HTR-8/SVneo (cell line): ENCODE measurements around the gene PRKCA.
A peak's percentile ranks its signal among the peaks of the same experiment; 100 is the strongest.

Experiments used
- DNase-seq: peaks from one replicate; pipeline ENCODE4 v3.0.0; 2011; ENCODE audit warnings: low spot score, mixed read lengths; ENCODE audit not compliant: insufficient read length
- FAIRE-seq: peaks from 2 replicates; lab custom pipeline; 2011; peaks lifted over from hg19 to GRCh38; lab: Jason Lieb, UNC

PRKCA gene

DNA sequence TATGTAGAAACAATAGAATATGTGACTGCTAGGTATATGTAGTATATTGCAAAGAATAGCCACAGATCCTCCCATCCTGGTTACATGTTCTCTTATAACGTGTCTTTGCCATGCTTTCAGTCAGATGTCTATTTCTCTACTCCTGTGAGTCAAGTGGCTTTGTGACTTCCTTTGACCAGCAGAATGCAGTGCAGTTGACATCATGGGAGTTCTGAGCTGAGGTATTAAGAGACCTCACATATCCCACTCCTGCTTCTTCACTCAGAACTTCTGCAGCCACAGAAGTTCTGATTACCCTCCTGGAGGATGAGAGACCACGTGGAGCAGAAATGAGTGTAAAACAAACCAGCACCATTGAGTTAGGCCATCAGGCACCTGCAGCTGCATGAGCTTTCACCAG is 222.5 kb downstream of the PRKCA start:
- no peak for DNase-seq
- FAIRE-seq: no peak

DNA sequence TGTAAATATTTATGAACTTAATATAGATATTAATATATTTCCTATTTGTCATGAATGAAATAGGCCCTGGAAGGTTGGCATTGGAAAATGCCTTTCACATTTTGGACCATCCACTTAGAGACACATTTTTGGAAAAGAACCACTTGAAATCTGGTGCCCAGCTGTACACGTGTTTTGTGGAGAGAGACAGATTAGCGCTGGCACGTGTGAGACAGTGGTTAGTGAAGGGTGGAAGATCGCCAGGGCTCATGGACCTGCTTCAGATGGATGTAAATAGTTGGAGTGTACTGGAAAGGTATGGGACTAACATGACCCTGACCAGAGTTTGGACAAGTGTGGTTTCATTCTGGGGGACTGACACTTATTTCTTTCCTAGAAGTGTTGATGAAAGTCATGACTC is 222.9 kb downstream of the PRKCA start:
- DNase-seq (no peak), FAIRE-seq (no peak)

DNA sequence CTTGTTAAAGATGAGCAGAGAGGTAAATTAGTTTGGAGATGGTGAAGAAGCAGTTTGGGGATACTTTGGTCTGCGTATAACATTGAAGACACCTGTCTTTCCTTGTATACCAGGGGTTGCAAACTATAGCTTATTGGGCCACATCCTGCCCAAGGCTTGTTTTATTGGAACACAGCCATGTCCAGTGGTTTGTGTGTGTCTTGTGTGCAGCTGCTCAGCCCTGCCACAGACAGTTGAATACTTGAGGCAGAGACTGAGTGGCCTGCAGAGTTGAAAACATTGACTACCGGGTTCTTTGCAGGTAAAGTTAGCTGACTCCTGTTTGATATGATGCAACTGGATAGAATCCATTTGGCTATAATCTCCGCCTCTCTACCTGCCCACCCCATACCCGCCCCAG is 224.4 kb downstream of the PRKCA start:
- no peak for DNase-seq
- FAIRE-seq: no peak

DNA sequence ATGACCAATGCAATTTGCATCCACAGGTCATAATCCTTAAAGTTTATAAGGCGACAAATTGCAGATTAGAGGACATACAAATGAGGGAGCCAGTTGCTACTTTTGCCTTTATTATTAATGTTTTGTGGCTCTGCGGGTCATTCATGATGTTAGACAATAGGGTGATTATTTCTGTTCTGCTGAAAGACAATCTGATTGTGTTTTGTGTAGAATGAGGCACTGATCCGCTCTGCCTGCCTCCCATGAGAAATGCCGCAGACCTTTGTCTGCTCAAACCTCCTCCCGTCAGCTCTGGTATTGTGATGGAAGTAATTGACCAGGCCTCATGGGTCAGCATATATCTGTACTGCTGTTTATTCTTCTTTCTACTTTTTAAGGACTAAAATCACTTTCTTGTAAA is 224.9 kb downstream of the PRKCA start:
- DNase-seq (no peak), FAIRE-seq (no peak)

DNA sequence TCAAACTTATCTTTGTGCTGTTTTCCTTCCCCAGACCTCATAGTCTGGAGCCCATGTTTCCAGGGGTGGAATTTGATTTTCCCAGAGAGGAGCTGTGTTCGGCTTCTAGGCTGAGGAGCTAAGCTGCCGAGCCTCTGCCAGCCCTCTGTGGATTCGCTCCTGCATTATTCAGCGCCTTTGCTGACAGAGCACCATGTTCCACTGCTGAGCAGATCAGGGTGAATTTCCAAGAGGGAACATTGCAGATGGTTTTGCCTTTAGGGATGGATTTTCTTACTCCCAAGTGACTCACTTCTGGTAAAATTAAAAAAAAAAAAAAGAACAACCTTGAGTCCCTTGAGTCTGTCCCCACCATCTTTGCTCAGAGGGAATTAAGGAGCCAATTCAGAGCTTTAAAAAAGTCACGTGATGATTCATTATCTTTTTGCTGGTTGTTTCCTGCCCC is 229.5 kb downstream of the PRKCA start:
- DNase-seq: no peak
- FAIRE-seq: no peak

DNA sequence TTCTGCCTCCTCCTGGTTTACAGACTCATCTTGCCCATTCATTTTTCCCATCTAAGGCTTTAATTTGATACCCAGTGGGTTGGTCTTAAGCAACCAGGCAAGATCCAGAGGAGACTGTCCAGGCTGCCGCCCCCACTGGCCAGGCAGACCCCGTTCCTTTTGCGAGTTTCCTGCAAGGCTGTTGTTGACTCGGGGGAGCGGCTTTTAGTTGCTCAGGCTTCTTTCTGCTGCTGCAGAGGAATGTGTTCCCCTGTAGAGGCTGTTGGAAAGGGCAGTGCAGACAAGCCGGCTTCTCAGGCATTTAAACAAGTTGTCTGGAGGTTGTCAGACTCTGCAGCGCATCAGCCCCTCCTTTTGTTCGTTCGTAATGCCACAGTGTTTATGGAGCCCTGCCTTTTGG is 231.2 kb downstream of the PRKCA start:
- no peak for FAIRE-seq
- no peak for DNase-seq

DNA sequence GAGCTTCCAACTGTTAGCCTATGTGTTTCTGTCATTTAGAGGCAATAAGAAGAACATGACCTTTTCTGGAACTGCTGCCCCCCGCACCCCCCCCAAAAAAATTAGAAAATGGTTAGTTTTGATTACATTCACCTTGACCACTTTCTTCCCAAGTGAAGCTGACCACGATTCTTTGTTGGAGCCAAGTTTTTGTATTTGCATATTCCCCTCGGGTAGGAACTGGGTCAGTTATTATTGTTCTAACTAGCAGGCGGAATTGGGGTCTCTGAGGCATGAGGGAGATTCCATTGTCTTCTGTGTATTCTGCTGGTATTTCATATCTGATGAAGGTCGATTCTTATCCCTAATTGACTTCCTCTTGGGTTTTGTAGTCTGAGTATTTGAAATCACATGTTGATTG is 231.6 kb downstream of the PRKCA start:
- no peak for DNase-seq

DNA sequence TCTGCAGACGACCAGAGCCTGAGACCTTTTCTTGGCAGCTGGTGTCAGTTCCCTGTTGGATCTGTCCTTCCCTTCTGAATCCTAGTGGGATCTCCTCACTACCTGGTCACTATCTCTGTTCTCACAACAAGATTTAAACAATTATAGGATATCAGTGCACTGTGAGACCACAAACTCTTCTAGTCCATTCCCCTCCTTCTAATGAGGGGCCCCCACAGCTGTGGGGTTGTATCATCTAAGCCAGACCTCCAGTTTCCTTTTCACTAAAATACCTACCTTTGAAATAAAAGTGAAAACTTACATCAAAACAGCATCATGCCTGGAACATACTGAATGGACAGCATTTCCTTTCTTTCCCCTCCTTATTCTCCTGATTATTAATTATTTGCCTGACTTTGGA is 233.2 kb downstream of the PRKCA start:
- FAIRE-seq: no peak
- no peak for DNase-seq

More for the DNA sequence above, 231.6 kb downstream of the PRKCA start:
- no peak for FAIRE-seq

DNA sequence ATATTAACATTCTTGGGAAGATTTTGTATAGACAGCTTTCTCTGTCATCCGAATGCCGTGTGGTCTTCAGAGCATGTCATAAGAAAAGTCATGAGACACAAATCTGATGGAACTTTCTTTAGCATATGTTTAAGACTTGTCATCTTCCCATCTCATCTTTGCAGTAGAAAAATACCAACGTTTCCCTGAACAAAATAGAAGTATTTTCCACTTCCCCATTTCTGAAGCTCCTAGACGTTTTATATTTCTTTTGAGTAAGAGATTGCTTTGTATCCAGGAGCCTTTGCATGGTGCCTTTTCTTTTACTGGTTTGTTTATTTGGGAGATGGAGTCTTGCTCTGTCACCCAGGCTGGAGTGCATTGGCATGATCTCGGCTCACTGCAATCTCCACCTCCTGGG is 235.1 kb downstream of the PRKCA start:
- FAIRE-seq: no peak

DNA sequence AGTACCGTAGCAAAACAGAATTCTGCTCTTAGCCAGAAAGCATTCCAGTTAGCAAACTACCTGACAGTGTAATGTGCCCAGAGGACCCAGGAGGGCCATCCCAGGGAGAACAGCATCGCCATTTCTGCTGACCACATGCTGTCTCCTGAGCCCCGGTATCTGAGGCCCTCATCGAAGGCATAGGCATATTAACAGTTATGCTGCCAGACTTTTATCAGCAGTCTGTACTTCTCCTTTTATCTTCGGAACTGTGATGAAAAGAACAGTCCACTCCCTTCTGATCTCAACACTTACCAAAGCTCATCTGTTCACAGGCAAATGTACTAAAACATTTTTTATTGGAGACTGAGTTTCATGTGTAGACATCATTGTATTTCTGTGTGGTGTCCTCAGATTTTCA is 236.4 kb downstream of the PRKCA start:
- FAIRE-seq: no peak
- DNase-seq: no peak

More for the DNA sequence above, 235.1 kb downstream of the PRKCA start:
- no peak for DNase-seq

DNA sequence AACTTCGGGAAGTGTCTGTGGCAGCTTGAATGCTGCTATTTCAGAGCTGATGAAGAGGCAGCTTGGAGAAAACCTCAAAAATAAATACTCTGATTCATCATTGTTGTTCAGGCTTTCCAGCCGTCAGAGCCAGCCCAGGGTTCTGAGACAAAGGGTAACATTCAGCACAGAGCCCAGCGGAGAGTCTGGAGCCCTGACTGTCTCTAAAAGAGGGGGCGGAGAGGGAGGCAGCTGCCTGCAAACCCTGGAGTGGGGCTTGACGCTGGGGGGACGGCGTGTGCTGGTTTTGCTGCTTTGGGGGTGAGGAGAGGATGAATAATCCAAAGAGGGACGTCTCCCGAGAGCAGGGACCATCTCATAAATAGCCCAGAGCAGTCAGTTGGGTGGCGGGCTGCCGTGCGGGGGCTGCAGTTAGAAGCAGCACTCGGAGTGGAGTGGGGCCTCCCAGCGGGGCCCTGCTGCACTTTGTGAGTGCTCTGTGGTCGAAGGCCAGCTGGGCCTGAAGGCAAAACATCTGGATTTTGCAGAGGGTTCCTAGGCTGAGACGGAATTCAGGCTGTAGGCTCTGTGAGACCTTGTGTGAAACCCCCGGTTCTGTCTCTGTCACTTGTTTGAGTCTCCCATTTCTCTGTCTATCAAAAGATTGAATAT is 237.8 kb downstream of the PRKCA start:
- FAIRE-seq (peak; percentile 81), DNase-seq (no peak)

DNA sequence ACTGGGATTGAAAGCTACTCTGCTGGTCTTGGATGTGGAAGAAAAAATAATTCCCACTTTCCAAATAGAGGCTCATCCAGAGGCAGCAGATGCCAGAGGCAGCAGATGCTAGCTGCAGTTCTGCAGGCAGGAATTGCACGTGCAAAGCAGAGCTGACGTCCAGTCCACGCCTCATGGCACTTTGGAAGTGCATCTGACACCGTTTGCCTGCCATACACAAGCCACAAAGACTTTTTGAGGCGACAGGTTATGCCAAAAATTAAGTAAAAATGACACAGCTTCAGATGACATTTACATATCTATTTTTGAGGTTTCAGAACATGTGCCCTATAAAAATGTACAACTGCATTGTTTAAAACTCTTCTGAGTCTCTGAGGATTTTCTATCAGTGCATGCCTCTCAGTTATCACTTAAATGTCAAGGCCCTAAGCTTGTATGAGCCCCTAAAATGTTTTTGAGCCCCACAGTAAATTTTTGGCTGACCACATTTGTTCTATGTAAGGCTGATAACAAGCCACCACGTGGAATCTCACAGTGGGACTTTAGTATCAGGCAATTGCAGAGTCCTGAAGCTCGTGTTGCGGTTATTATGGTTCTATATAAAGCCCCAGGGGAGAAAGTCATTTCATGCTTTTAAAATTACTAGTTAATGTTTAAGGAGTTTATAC is 239.2 kb downstream of the PRKCA start:
- peak; percentile 44 for FAIRE-seq
- no peak for DNase-seq

DNA sequence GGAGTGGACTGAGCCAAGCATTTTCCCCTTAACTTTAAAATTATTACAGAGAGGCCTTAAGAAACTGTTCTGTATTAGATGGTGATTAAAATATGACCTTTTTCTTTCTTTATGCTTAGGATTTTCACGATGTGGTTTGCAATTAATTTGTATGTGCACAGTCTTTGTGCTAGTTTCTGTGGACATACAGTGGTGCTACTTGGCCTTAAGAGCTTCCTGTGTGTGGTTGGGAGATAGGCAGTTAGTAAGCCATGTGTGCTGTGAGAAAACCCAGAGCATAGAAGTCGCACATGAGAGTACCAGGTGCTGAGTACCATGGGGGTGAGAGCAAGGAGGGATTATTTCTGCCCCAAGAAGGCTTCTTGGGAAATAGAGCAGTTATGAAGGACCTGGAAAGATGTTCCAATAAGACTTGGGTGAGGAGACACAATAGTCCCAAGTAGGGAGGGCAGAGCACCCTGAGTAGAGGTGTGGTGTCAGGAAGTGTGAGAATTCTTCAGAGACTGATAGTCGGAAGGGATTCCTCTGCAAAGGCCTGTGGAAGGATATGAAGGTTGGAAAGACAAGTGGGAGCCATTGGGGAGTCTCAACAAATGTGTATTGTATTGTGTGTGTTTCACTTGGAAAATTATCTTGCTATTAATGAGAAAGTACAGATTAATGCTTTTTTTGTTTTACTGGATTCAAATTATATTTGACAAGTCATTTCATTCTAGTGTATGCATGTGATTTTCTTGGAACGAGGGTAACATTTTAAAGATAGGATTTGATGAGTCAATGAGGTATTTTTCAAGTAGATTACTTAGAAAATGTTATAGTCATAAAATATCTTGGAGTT is 239.9 kb downstream of the PRKCA start:
- FAIRE-seq (peak; percentile 28), DNase-seq (no peak)

DNA sequence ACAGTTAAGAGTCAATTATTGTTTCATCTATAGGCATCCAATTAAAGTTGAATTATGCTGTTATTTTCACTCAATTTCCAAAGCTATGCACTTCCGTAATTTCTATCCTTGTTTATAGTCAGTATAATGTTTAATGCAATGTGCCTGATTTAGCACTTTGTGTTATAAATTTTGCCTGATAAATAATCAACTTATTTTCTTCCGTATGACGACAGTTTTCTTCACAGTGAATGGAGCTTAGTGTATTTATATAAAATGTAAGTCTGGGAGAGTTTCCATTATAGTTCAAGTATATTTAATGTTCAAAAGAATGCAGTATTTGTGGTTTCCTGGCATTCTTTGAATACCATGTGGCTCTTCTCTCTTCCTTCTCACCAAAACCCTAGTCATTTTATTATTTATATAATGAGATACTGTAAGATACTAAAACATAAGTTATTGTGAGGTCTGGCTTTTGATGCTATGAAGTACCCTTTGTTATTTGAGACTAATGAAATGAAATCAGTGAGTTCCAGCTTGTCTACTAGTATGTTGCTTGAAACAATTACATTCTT is 240.6 kb downstream of the PRKCA start:
- DNase-seq: peak; percentile 75
- FAIRE-seq: no peak

DNA sequence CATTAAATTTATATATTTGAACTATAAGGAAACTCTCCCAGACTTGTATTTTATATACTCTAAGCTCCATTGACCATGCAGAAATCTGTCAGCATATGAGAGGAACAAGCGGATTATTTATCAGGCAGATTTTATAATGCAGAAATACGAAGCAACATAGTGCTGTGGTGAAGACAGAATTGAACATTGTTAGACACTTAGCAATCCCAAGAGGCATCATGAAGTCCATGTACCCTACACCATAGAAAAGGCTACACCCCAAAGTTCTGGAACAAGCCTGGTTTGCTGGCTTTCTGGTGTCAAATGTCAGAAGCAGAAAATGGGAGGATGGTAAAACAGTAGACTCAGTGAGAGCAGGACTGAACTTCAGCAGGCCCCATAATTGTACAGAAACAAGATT is 241.1 kb downstream of the PRKCA start:
- FAIRE-seq (peak; percentile 16), DNase-seq (no peak)

DNA sequence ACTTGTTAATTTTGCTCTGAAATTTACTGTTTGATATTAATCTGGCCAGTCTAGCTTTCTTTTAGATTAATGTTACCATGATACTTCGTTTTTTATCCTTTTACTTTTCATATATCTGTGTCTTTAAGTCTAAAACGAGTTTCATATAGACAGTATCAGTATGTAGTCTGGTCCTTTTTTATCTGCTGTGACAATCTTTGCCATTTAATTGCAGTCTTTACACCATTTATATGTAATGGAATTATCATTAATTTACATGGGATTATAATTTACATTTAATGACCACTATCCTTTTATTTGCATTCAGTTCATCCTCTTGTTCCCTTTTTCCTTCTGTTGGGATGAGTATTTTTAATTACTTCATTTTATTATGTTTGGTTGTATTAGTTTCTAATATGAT is 243.5 kb downstream of the PRKCA start:
- FAIRE-seq: no peak
- DNase-seq: no peak

DNA sequence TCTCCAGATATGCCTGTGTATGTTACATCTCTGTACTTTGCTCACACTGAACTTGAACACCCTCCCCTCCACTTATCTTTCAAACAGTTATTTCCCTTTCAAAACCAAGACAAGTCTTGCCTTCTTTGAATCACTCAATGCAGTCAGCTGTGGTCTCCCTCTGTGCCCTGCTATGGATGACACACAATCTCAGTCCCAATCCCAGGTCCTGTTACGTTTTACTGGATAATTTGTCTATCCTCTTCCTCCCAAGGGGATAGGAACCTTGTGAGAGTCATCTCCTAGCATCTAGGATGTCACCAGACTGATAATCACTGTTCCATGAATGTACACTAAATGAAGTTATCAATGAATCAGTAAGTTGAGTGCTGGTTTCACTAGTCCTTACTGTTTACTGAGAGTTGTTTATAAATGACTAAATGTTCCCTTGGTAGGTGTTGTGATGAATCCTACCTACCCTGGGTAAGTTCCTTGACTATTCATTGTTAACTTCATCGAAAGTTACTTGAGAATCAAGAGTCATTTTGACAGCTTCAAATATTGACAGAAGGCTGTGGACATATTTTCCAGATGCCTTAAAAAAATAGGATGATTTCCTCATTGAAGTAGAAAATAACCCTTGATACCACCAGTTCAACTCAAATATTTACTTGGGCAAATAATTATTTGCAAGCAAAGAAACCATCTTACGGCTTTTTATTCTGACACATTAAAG is 244.9 kb downstream of the PRKCA start:
- FAIRE-seq: peak; percentile 31
- no peak for DNase-seq

DNA sequence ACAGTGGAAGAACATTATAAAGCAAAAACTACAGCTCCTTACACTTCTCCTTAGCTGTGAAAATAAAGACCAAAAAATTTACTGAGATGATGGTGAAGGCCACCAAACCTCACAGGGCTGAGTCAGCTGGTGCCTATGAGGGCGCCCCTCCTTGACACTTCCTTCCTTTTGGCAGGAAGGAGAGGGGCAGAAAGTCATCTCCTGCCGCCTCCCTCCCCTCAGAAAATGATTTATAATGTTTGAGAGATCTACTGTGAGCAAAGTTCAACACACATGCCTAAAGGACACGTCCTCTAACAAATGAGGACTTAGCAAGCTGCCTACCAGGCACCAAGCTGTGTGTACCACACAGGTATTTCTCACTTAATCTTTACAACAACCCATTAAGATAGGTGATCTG is 245.7 kb downstream of the PRKCA start:
- FAIRE-seq (peak; percentile 84), DNase-seq (no peak)

DNA sequence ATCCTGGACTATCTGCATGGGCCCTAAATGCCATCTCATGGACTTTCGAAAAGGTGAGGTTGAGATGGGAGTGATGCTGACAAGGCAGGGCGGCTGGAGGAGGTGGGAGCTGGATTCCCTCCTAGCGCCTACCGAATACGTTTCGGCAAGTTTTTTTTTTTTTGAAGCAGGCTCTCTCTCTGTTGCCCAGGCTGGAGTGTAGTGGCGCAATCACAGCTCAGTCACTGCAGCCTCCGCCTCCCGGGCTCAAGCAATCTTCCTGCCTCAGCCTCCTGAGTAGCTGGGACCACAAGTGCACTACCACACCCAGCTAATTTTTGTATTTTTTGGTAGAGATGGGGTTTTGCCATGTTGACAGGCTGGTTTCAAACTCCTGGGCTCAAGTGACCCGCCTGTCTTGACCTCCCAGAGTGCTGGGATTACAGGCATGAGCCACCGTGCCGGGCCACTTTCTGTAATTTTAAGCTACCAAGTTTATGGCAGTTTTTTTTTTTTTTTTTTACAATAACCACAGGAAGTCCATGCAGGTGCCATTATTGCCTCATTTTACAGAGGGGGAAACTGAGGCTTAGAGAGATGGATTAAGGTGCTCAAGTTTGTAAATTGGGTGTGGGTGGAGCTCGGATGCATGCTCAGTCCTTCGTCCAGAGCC is 246.4 kb downstream of the PRKCA start:
- no peak for FAIRE-seq

DNA sequence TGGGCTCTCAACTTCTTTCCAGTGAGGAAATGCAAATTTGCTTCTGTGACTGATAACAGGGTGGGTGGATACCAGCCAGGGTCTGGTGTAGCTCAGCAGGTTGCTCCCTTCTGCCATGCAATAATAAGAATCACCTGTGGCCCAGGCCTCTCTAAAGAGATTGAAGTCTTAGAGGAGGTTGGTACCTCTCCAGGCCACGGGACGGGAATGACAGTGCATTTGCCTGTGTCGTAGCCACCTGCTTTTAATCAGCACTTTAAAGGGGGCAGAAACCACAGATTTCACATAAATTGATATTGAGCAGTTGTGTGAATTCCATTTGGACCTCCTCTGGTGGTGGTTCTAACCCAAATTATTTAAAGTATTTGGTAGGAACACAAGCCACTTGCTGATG is 246.9 kb downstream of the PRKCA start:
- FAIRE-seq: peak; percentile 59
- DNase-seq: no peak

More for the DNA sequence above, 246.4 kb downstream of the PRKCA start:
- DNase-seq: no peak
